Mucosa of rectum (tissue), 2 donors: Measurements from ENCODE around the gene CCDC122.

ENCODE experiments used
- H3K27ac ChIP-seq, 2 donors: one replicate each; pipeline ENCODE4 v1.7.0; 2013; ENCODE audit warnings: inconsistent platforms in 2 of 2, low read depth in 2 of 2, low read length in 2 of 2
- H3K27me3 ChIP-seq, 2 donors: one replicate each; pipeline ENCODE4 v1.7.0; 2013; ENCODE audit warnings: low read length in 2 of 2; ENCODE audit not compliant: control insufficient read depth in 2 of 2, insufficient read depth in 2 of 2
- H3K36me3 ChIP-seq, 2 donors: one replicate each; pipeline ENCODE4 v1.7.0; 2013; ENCODE audit warnings: low read length in 2 of 2; ENCODE audit not compliant: control insufficient read depth in 2 of 2, insufficient read depth in 2 of 2
- H3K4me1 ChIP-seq, 2 donors: one replicate each; pipeline ENCODE4 v1.7.0; 2013; ENCODE audit warnings: low read length in 2 of 2, mild to moderate bottlenecking in 1 of 2; ENCODE audit not compliant: control insufficient read depth in 2 of 2, insufficient read depth in 2 of 2
- H3K4me3 ChIP-seq, 2 donors: one replicate each; pipeline ENCODE4 v1.7.0; 2013; ENCODE audit warnings: low read length in 2 of 2
- H3K9ac ChIP-seq, 2 donors: one replicate each; pipeline ENCODE4 v1.7.0; 2013; ENCODE audit warnings: low read length in 2 of 2, low read depth in 1 of 2, mild to moderate bottlenecking in 1 of 2
- H3K9me3 ChIP-seq, 2 donors: one replicate each; pipeline ENCODE4 v1.7.0; 2013; ENCODE audit warnings: low read length in 2 of 2; ENCODE audit not compliant: control insufficient read depth in 2 of 2
- donor health status: healthy.
- donor health status: Normal muscosa, but diverticular disease.

CCDC122 gene

DNA sequence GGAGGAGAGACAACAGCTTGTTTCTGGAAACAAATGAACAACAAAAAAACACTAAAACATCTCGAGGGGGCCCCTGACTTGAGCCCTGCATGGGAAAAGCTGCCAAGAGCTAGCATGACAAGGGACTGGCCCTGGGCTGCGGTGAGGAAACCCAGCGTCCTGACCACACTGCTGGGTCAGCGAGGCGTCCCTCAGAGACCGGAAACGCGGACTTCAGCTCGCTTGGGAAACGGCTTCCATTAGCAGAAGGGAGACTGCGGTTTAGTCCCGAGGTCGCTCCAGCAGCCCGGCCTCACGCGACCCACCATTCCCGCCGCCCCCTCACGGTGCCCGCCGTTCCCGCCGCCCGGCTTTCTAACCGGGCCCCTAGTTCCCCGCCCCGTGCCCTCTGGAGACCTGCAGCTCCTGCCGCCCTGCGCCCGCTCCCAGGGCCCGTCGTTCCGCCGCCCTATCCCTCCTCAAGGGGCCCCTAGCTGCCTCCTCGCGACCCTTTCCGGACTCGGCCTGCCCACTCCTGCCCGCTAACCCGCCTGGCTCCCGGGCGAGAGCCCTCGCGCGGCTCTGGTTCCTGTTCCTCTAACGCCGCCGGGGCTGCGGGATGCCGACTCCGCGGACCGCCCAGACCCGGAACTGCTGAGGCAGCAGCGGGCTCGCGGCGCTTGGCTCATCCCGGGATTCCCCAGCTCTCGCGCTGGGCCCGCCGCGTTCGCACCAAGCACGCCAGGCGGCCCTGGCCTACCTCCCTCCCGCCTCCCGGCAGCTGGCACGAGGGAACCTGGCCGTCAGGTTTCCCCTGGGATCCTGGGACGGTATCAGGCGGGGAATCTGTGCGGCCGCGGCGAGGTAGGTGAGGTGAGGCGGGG, at the start of gene CCDC122:
Gene CCDC122 (minus strand): TSS at position 849 of the 863 bp plus-strand sequence. CDS start 10,364 bp downstream, outside the sequence.
- Histone ChIP-seq H3K9ac (peak within 1 kb of the TSS; percentile 87 to 96), H3K27me3 (no peaks in the 10 kb centered on the region), H3K9me3 (no peaks in the 10 kb centered on the region), H3K4me3 (peak within 1 kb of the TSS; percentile 82 to 85), H3K27ac (peak within 1 kb of the TSS; percentile 94 to 98), H3K4me1 (peaks cover 7 to 16% of the 10 kb centered on the region in 2 donors), H3K36me3 (peaks cover 1 to 3% of the 10 kb centered on the region in 2 donors)

DNA sequence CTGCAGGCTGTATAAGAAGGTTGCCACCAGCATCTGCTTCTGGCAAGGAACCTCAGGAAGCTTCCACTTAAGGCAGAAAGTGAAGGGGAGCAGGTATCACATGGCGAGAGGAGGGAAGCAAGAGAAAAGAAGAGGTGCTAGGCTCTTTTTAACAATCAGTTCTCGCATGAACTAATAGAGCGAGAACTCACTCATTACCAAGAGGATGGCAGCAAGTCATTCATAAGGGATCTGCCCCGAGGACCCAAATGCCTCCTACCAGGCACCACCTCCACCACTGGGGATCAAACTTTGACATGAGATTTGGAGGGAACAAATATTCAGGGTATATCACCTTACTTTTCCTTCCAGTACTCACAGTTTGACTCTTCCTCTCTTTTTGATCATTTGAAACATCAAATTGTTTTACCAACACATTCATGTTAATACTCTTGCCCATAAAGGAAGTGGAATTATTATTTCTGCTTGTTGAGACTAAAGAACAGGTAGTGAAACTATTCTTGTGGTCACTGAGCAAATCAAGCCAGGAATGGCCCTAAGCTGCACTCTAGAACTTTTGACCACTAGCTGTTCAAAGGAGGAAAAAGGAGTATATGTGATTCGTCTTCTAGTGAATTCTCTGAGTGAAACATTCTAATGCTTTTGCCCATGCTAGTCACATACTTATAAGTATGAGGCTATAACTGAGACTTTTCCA, 45.2 kb upstream of the CCDC122 start:
- Histone ChIP-seq H3K9ac (no peak overlapping the region), H3K9me3 (no peaks in the 10 kb centered on the region), H3K27me3 (no peaks in the 10 kb centered on the region), H3K36me3 (no peaks in the 10 kb centered on the region), H3K4me1 (no peaks in the 10 kb centered on the region), H3K27ac (no peak overlapping the region), H3K4me3 (no peak overlapping the region)

DNA sequence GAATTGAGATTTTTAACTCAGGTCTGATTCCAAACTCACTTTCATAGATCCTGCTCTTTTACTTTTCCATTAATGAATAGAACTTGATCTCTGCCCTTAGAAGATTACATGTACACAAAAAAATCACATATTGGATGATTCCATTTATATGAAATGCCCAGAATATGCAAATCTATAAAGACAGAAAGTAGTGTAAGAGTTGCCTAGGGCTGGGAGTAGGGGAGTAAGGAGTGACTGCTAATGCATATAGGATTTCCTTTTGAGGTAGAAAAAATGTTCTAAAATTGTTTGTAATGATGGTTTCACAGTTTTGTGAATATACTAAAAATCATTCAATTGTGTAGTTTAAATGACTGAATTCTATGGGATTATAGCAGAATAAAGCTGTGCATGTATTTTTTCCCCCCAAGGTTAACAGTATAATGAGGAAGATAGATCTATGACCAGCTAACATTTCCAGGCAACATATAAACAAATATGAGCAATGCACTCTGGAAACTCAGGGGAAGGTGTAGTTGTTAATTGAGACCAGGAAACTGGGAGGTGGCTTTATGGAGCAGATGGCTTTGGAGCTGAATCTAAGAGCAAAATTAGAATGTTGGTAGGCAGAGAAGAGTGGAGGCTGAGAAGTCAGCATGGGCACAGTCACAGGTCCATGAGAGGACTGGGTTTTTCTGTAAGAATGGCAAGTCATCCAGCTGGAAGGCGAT, 41.6 kb upstream of the CCDC122 start:
- H3K9me3 ChIP-seq, result no peaks in the 10 kb centered on the region
- no peak overlapping the region for H3K27ac ChIP-seq
- peaks cover 0 to 3% of the 10 kb centered on the region in 2 donors for H3K27me3 ChIP-seq
- no peak overlapping the region for H3K9ac ChIP-seq
- no peak overlapping the region for H3K4me3 ChIP-seq
- H3K4me1 ChIP-seq, result no peaks in the 10 kb centered on the region
- no peaks in the 10 kb centered on the region for H3K36me3 ChIP-seq

DNA sequence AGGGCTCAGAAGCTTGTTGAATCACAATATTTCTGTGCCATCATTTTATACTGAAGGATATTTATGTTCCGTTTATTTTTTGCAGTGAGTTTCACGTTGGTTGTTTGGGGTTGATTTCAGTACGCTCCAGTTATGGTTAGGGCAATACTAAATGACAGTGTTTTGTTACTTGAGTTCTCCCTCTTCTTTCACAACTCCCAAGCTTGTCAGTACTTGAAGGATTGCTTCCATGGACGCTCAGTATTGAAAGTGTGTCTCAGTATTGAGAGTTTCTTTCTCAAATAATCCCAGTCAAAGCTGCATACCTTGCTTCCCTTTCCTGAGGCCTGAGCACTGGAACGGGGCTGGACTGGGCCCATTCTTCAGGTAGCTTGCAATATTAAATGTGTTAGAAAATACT, 39.1 kb upstream of the CCDC122 start:
- Histone ChIP-seq H3K4me1 (no peaks in the 10 kb centered on the region), H3K36me3 (no peaks in the 10 kb centered on the region), H3K9me3 (no peaks in the 10 kb centered on the region), H3K27me3 (peaks cover 0 to 3% of the 10 kb centered on the region in 2 donors), H3K27ac (no peak overlapping the region), H3K4me3 (no peak overlapping the region), H3K9ac (no peak overlapping the region)

DNA sequence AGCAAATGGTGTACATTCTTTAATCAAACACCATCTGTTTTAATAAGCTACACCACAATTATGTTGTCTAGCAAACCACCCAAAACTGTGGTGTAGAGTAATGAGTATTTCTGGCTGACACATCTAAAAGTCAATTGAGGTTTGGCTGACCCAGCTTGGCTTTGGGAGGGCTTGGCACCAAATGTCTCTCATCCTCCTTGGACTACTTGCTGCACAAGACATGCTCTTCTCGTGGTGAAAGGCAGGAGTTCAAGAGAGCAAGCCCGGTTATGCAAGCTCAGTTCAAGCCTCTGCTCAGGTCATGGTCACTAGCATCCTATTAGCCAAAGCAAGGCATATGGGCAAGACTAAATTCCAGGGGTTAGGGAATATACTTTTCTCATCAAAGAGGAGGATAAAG, 37.3 kb upstream of the CCDC122 start:
- Histone ChIP-seq H3K27ac (no peak overlapping the region), H3K4me1 (no peaks in the 10 kb centered on the region), H3K36me3 (no peaks in the 10 kb centered on the region), H3K9me3 (no peaks in the 10 kb centered on the region), H3K27me3 (peaks cover 0 to 3% of the 10 kb centered on the region in 2 donors), H3K9ac (no peak overlapping the region), H3K4me3 (no peak overlapping the region)

DNA sequence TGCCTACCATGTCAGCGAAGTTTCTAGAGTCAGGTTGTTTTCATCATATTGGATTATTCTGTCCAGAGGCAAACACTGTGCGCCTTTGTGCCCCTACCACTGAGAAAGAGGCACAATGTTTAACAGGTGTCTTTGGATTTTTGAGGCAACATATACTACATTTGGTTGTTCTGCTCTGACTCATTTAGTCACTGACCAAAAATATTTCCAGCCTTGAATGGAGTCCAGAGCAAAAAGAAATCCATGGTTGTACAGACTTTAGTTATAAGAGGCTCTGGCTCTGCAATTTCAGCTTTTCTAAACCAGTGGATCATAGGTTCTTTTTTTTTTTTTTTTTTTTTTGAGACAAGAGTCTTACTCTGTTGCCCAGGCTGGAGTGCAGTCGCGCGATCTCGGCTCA, 35.9 kb upstream of the CCDC122 start:
- Histone ChIP-seq H3K36me3 (no peaks in the 10 kb centered on the region), H3K4me3 (no peak overlapping the region), H3K27ac (no peak overlapping the region), H3K27me3 (peaks cover 0 to 3% of the 10 kb centered on the region in 2 donors), H3K4me1 (no peaks in the 10 kb centered on the region), H3K9me3 (no peaks in the 10 kb centered on the region), H3K9ac (no peak overlapping the region)

DNA sequence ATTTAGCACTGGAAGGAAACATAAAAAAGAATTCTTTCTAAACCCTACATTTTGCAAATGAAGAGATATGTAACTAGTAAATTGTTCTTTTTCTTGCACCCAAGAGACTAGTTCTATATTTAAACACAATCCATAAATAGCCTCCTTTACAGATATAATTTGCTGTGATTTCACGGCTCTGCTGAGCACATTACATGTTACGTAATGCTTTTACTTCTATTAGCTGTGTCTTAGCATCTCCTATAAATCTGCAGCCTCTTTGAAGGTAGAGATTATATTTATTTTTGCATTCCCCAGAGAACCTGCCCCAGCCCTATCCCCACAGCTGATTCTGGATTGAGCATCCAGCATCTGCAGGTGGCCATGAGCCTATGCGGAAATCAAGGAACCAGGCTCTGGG, 32.3 kb upstream of the CCDC122 start:
- no peak overlapping the region for H3K4me3 ChIP-seq
- no peaks in the 10 kb centered on the region for H3K27me3 ChIP-seq
- peaks cover 0 to 4% of the 10 kb centered on the region in 2 donors for H3K4me1 ChIP-seq
- H3K36me3 ChIP-seq, result no peaks in the 10 kb centered on the region
- no peak overlapping the region for H3K9ac ChIP-seq
- H3K9me3 ChIP-seq, result no peaks in the 10 kb centered on the region
- H3K27ac ChIP-seq, result no peak overlapping the region

DNA sequence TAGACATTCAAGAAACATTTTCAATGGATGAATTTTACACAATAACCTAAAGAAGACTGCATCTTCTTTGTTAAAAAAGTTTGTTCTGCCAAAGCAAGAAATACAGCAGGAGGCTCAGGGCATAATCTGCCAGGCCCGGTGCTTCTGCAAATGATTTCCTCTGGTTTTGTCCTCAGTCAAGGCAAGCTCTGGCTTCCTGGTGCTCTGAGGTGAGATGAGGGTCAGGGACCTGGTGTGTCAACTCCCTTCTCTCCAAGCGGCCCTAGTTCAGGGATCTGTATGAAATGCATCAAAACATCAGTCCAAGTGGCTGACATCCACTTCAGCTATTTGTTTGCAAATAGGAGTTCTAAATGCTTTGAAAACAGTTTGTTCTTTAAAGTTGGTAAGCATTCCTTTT, 31.7 kb upstream of the CCDC122 start:
- peaks cover 0 to 4% of the 10 kb centered on the region in 2 donors for H3K4me1 ChIP-seq
- no peaks in the 10 kb centered on the region for H3K27me3 ChIP-seq
- H3K27ac ChIP-seq, result no peak overlapping the region
- no peaks in the 10 kb centered on the region for H3K36me3 ChIP-seq
- no peaks in the 10 kb centered on the region for H3K9me3 ChIP-seq
- H3K4me3 ChIP-seq, result no peak overlapping the region
- H3K9ac ChIP-seq, result no peak overlapping the region

DNA sequence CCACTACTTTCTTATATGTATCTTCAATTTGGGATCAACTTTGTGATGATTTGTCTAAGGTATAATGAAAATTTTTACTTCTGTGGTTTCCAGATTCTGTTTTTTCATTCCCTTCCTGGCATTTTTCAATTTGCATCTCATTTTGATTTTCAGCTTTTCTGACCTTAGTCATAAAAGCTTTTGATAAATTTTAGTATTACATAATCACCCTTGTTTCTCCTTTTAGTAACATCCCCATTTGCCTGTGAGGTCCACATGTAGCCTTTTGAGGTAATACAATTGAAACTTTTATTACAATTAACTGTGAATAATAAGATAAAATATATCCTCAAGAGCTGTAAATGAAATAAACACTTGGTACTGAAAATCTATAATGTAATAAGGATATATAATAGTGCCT, 31.3 kb upstream of the CCDC122 start:
- no peak overlapping the region for H3K9ac ChIP-seq
- H3K4me3 ChIP-seq, result no peak overlapping the region
- H3K36me3 ChIP-seq, result no peaks in the 10 kb centered on the region
- peaks cover 0 to 4% of the 10 kb centered on the region in 2 donors for H3K4me1 ChIP-seq
- H3K9me3 ChIP-seq, result no peaks in the 10 kb centered on the region
- no peak overlapping the region for H3K27ac ChIP-seq
- no peaks in the 10 kb centered on the region for H3K27me3 ChIP-seq
